Measurements from ENCODE around the gene PDZD2.

DNA sequence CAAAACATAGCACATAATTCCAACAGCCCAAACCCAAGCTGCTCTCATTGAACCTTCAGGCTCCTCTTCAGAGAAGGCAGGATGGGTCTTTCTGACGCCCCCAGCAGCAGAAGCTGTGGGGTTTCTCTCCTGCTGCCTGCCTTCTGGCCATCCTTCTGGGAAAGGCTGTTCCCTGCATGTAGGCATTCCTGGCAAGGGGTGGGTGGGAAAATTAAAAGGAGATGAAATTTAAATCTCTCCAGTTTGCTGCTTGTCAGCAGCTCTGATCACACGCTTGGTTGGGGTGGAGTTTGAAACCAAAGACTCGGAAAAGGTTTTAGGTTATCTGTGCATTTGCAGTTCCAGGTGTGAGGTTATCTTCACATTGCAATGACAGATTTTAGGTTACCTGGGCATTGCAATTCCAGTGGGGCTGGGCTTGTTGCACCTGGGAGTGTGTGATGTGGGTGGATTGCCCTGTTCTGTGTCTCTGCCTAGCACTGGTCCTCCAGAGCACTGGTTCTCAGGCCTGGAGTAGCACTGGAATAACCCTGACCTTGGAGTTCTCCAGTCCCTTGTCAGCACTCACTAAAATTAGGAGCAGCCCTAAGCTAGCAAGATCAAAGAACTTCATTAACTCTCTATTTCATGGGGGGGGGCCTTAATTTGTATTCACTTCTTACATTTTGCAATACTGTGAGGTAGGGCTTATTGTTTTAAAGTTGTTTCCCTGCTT lies 109.7 kb downstream of the PDZD2 start:
- TF ChIP-seq YY1 (IDR thresholded peaks at IDR 0.05; ENCODE audit: insufficient read depth, insufficient read length) (no peak), ZNF274 (IDR thresholded peaks at IDR 0.05; ENCODE audit: low read depth, low read length) (no peak), SUZ12 (IDR thresholded peaks at IDR 0.05; ENCODE audit: extremely low read depth, insufficient read depth, insufficient read length) (no peak)

Data from NT2/D1 (cell line).